Esophagus squamous epithelium (tissue), 5 donors: ENCODE measurements around the gene ZIC4. TPM values are rescaled to one million over a fixed set of nuclear protein-coding genes. Genes with fewer than 3 reads are reported as not detected.

Experiments
- DNase-seq: peaks from one replicate; lab custom pipeline; 2025; lab: John Stamatoyannopoulos, UW
- H3K27ac ChIP-seq, 4 donors: fragments of 200-600 bp; sonication (generic); one replicate each; pipeline ENCODE4 v1.5.1; 2016 to 2019; ENCODE audit warnings: mild to moderate bottlenecking in 1 of 4
- H3K27me3 ChIP-seq, 4 donors: fragments of 200-600 bp; sonication (generic); 1 replicate in 3 of 4; 2 replicates in 1 of 4; pipeline versions ENCODE4 v1.5.1 to v1.6.0; 2017 to 2021; ENCODE audit warnings: antibody characterized with exemption in 1 of 4
- H3K36me3 ChIP-seq, 3 donors: fragments of 200-600 bp; sonication (generic); one replicate each; pipeline ENCODE4 v1.5.1; 2016 to 2019
- H3K4me1 ChIP-seq, 3 donors: fragments of 200-600 bp; sonication (generic); one replicate each; pipeline ENCODE4 v1.5.1; 2017 to 2019
- H3K4me3 ChIP-seq, 4 donors: fragments of 200-600 bp; sonication (generic); 1 replicate in 3 of 4; 2 replicates in 1 of 4; pipeline ENCODE4 v1.5.1; 2016 to 2019; ENCODE audit warnings: mild to moderate bottlenecking in 2 of 4, moderate library complexity in 1 of 4
- H3K9me3 ChIP-seq, 3 donors: fragments of 200-600 bp; sonication (generic); one replicate each; pipeline ENCODE4 v1.5.1; 2016 to 2019
- CTCF ChIP-seq, 6 experiments: fragments of 450-650 bp in 4 of 6; fragments of 200-600 bp in 2 of 6; sonication (generic) in 2 of 6; IDR thresholded peaks; one replicate each; pipeline ENCODE4 v1.5.1; 2016 to 2019; ENCODE audit warnings: antibody characterized with exemption in 6 of 6, mild to moderate bottlenecking in 4 of 6, moderate library complexity in 4 of 6
- POLR2A ChIP-seq, 4 donors: fragments of 450-650 bp; IDR thresholded peaks; one replicate each; pipeline ENCODE4 v1.6.1; 2017; ENCODE audit warnings: antibody characterized with exemption in 4 of 4, mild to moderate bottlenecking in 4 of 4, moderate library complexity in 3 of 4
- WGBS, 2 donors: methylation state at CpG; one replicate each; pipeline ENCODE4 v1.1.5; 2018; 5-methylcytosine and 5-hydroxymethylcytosine counted together
- intact Hi-C: fragments of 100-400 bp; cut with DNase I; formaldehyde crosslinking; loops from one replicate; pipeline ENCODE4 v1.15.0; 2022
- total RNA-seq, 4 donors: library from RNA; depleted of rRNA; stranded (reverse); fragments of >200 nt; gene quantifications; one replicate each; pipeline ENCODE4 v1.1.0, GENCODE V29; 2016
- donor health status: DM: yes; HTN: yes; CAD: no.

Gene ZIC4
- total RNA-seq, 4 donors from 2014 or later: not detected

- intact Hi-C loops: no loop called here
- H3K27ac ChIP-seq: no peak overlapping the region
- TF ChIP-seq CTCF (IDR thresholded peaks at IDR 0.05): no peak
- TF ChIP-seq POLR2A (IDR thresholded peaks at IDR 0.05): no peak
- WGBS, 2 donors: 12 to 21% methylated on average over 5 of the region's 5 CpGs
- H3K4me1 ChIP-seq: peaks cover 0 to 19% (median 3%) of the 10 kb centered on the region in 3 donors
- DNase-seq: no peak
- no peak overlapping the region for H3K4me3 ChIP-seq
- no peaks in the 10 kb centered on the region for H3K9me3 ChIP-seq
- H3K27me3 ChIP-seq: peaks cover 9 to 100% (median 34%) of the 10 kb centered on the region in 4 donors
- no peaks in the 10 kb centered on the region for H3K36me3 ChIP-seq
These were observed 4.2 kb downstream of the ZIC4 start for GRCh38 chr3:147402159-147402558.

GRCh38 chr3:147401421-147401820, 4.9 kb downstream of the ZIC4 start:
- intact Hi-C loops: no loop called here
- 0 to 27% methylated on average over 1 of the region's 1 CpG for WGBS, 2 donors

GRCh38 chr3:147400999-147401398, 5.3 kb downstream of the ZIC4 start:
- Histone ChIP-seq H3K36me3 (no peaks in the 10 kb centered on the region), H3K27me3 (peaks cover 7 to 100% (median 36%) of the 10 kb centered on the region in 4 donors), H3K4me1 (peaks cover 0 to 25% (median 3%) of the 10 kb centered on the region in 3 donors), H3K4me3 (no peak overlapping the region), H3K9me3 (no peaks in the 10 kb centered on the region), H3K27ac (no peak overlapping the region)
- no peak for DNase-seq
- WGBS, 2 donors: 0 to 9% methylated on average over 1 of the region's 1 CpG
- TF ChIP-seq CTCF (IDR thresholded peaks at IDR 0.05) (no peak), POLR2A (IDR thresholded peaks at IDR 0.05) (no peak)
- intact Hi-C loops: no loop called here

More at GRCh38 chr3:147401421-147401820, 4.9 kb downstream of the ZIC4 start:
- Histone ChIP-seq H3K27me3 (peaks cover 4 to 100% (median 36%) of the 10 kb centered on the region in 4 donors), H3K36me3 (no peaks in the 10 kb centered on the region), H3K9me3 (no peaks in the 10 kb centered on the region), H3K27ac (no peak overlapping the region), H3K4me3 (no peak overlapping the region), H3K4me1 (peaks cover 0 to 21% (median 3%) of the 10 kb centered on the region in 3 donors)
- TF ChIP-seq CTCF (IDR thresholded peaks at IDR 0.05): no peak
- TF ChIP-seq POLR2A (IDR thresholded peaks at IDR 0.05): no peak
- DNase-seq: no peak

GRCh38 chr3:147400111-147400510, 6.2 kb downstream of the ZIC4 start:
- H3K27me3 ChIP-seq: peaks cover 8 to 100% (median 35%) of the 10 kb centered on the region in 4 donors
- peaks cover 0 to 27% (median 3%) of the 10 kb centered on the region in 3 donors for H3K4me1 ChIP-seq
- H3K9me3 ChIP-seq: no peaks in the 10 kb centered on the region
- no peak for DNase-seq
- no peak overlapping the region for H3K4me3 ChIP-seq
- intact Hi-C loops: no loop called here
- no peaks in the 10 kb centered on the region for H3K36me3 ChIP-seq
- no peak overlapping the region for H3K27ac ChIP-seq
- TF ChIP-seq POLR2A (IDR thresholded peaks at IDR 0.05) (no peak), CTCF (IDR thresholded peaks at IDR 0.05) (no peak)

GRCh38 chr3:147398813-147399534, 7.4 kb downstream of the ZIC4 start:
- Histone ChIP-seq H3K4me3 (no peak overlapping the region), H3K9me3 (no peaks in the 10 kb centered on the region), H3K27me3 (peaks cover 8 to 100% (median 34%) of the 10 kb centered on the region in 4 donors), H3K36me3 (no peaks in the 10 kb centered on the region), H3K4me1 (peaks cover 0 to 33% (median 3%) of the 10 kb centered on the region in 3 donors), H3K27ac (no peak overlapping the region)
- DNase-seq: no peak
- intact Hi-C loops: no loop called here
- TF ChIP-seq POLR2A (IDR thresholded peaks at IDR 0.05) (no peak), CTCF (IDR thresholded peaks at IDR 0.05) (no peak)
- WGBS, 2 donors: 43 to 64% methylated on average over 2 of the region's 2 CpGs
